GM19395 (cell line): ENCODE data around the gene SNRNP25.
"Not testable (repeated sequence)": the region's sequence is repeated elsewhere in the genome, so short reads cannot be mapped to it uniquely, and the experiment has no call there.

Experiments used
- ATAC-seq: cut with Tn5 transposase; IDR thresholded peaks from one replicate; pipeline ENCODE4 v1.9.1; 2021; ENCODE audit warnings: mild to moderate bottlenecking, moderate library complexity; ENCODE audit not compliant: unreplicated experiment

SNRNP25 gene

GRCh38 chr16:53346-54236, at the start of gene SNRNP25, which contains the start of gene POLR3K:
TSS of gene SNRNP25 (plus strand) at chr16:53828. CDS start at chr16:54017, 189 bp downstream.
TSS of gene POLR3K (minus strand) at chr16:53608. CDS start at chr16:53586, 22 bp downstream.
- peak; percentile 94 for ATAC-seq

- no peak for ATAC-seq
Measured at GRCh38 chr16:9903-10665, 43.5 kb upstream of the SNRNP25 start.

- ATAC-seq, result not testable (repeated sequence)
Measured at GRCh38 chr16:10772-11171, 42.9 kb upstream of the SNRNP25 start.

- not testable (repeated sequence) for ATAC-seq
Measured at GRCh38 chr16:17062-17765, 36.4 kb upstream of the SNRNP25 start.

GRCh38 chr16:20886-21285, 32.7 kb upstream of the SNRNP25 start:
- ATAC-seq, result not testable (repeated sequence)

- ATAC-seq, result not testable (repeated sequence)
Measured at GRCh38 chr16:24151-24550, 29.5 kb upstream of the SNRNP25 start.

GRCh38 chr16:25926-26348, 27.7 kb upstream of the SNRNP25 start:
- not testable (repeated sequence) for ATAC-seq

- ATAC-seq, result not testable (repeated sequence)
Measured at GRCh38 chr16:30627-31026, 23.0 kb upstream of the SNRNP25 start.

- not testable (repeated sequence) for ATAC-seq
Measured at GRCh38 chr16:33154-33876, 20.3 kb upstream of the SNRNP25 start.

GRCh38 chr16:33877-34647, 19.6 kb upstream of the SNRNP25 start:
- ATAC-seq, result no peak

GRCh38 chr16:34648-34987, 19.0 kb upstream of the SNRNP25 start:
- ATAC-seq, result no peak

- no peak for ATAC-seq
Measured at GRCh38 chr16:35011-35677, 18.5 kb upstream of the SNRNP25 start.

- ATAC-seq, result no peak
Measured at GRCh38 chr16:35678-36305, 17.8 kb upstream of the SNRNP25 start.

GRCh38 chr16:36336-36984, 17.2 kb upstream of the SNRNP25 start:
- ATAC-seq, result no peak

- no peak for ATAC-seq
Measured at GRCh38 chr16:37511-37910, 16.1 kb upstream of the SNRNP25 start.

GRCh38 chr16:38206-38605, 15.4 kb upstream of the SNRNP25 start:
- ATAC-seq, result not testable (repeated sequence)

- peak; percentile 70 for ATAC-seq
Measured at GRCh38 chr16:38941-39892, 14.4 kb upstream of the SNRNP25 start.
